Measurements from ENCODE around the gene RHPN2. TPM values are rescaled to one million over a fixed set of nuclear protein-coding genes. Genes with fewer than 3 reads are reported as not detected.
"Not testable (repeated sequence)": the region's sequence is repeated elsewhere in the genome, so short reads cannot be mapped to it uniquely, and the experiment has no call there.

RHPN2 gene
- total and polyA plus RNA-seq, 2 donors from 2014 or later = 13.5 to 50.3 TPM

GRCh38 chr19:32988724-32989123, 76.0 kb downstream of the RHPN2 start:
- H3K9me3 ChIP-seq (ENCODE audit: control insufficient read depth in 2 of 3, insufficient read depth in 1 of 3, low read length in 3 of 3) = no peaks in the 10 kb centered on the region
- intact Hi-C loops (cut with DNase I) = no loop called here
- H3K4me1 ChIP-seq (ENCODE audit: control insufficient read depth in 2 of 3, insufficient read depth in 2 of 3, low read depth in 1 of 3, low read length in 3 of 3) = no peaks in the 10 kb centered on the region
- H3K4me3 ChIP-seq (ENCODE audit: low read length in 3 of 3) = no peak overlapping the region
- DNase-seq (no peak), FAIRE-seq (no peak)
- peaks cover 0 to 7% (median 6%) of the 10 kb centered on the region in 3 donors for H3K36me3 ChIP-seq (ENCODE audit: control insufficient read depth in 2 of 3, insufficient read depth in 3 of 3, low read length in 3 of 3)
- TF ChIP-seq CTCF (IDR thresholded peaks at IDR 0.05; ENCODE audit: borderline replicate concordance, extremely low read depth, insufficient read depth) = no peak
- H3K27ac ChIP-seq (ENCODE audit: low read depth in 2 of 2, low read length in 2 of 2) = no peak overlapping the region
- no peak overlapping the region for H3K9ac ChIP-seq (ENCODE audit: low read length in 3 of 3)
- H3K27me3 ChIP-seq (ENCODE audit: control insufficient read depth, insufficient read depth, low read length) = no peaks in the 10 kb centered on the region

DNA sequence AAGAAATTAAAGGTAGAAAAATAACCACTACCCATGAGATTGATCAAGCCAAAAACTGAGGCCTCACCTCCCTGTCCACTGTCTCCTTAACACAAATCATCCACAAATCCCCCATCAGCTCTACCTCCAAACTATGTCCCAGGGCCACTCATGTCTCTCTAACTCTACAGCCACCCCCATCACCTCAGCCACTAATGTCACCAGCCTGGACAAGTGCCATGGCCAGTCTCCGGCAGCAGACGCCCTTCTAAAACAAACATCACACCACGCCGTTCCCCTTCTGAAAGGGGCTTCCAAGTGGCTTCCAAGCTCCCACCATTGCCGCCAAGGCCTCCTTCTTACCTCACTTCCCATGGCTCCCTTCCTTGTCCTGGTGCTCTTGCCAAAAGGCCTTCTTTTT, 76.4 kb downstream of the RHPN2 start:
- H3K4me1 ChIP-seq (ENCODE audit: control insufficient read depth in 2 of 3, insufficient read depth in 2 of 3, low read depth in 1 of 3, low read length in 3 of 3); DNase-seq; H3K9me3 ChIP-seq (ENCODE audit: control insufficient read depth in 2 of 3, insufficient read depth in 1 of 3, low read length in 3 of 3); FAIRE-seq; H3K9ac ChIP-seq (ENCODE audit: low read length in 3 of 3); H3K36me3 ChIP-seq (ENCODE audit: control insufficient read depth in 2 of 3, insufficient read depth in 3 of 3, low read length in 3 of 3); H3K27me3 ChIP-seq (ENCODE audit: control insufficient read depth, insufficient read depth, low read length); intact Hi-C loops (cut with DNase I); H3K4me3 ChIP-seq (ENCODE audit: low read length in 3 of 3); H3K27ac ChIP-seq (ENCODE audit: low read depth in 2 of 2, low read length in 2 of 2): not testable (repeated sequence)

- H3K9me3 ChIP-seq (ENCODE audit: control insufficient read depth in 2 of 3, insufficient read depth in 1 of 3, low read length in 3 of 3); intact Hi-C loops (cut with DNase I); H3K4me3 ChIP-seq (ENCODE audit: low read length in 3 of 3); H3K27ac ChIP-seq (ENCODE audit: low read depth in 2 of 2, low read length in 2 of 2); H3K27me3 ChIP-seq (ENCODE audit: control insufficient read depth, insufficient read depth, low read length); H3K9ac ChIP-seq (ENCODE audit: low read length in 3 of 3); FAIRE-seq; H3K4me1 ChIP-seq (ENCODE audit: control insufficient read depth in 2 of 3, insufficient read depth in 2 of 3, low read depth in 1 of 3, low read length in 3 of 3); H3K36me3 ChIP-seq (ENCODE audit: control insufficient read depth in 2 of 3, insufficient read depth in 3 of 3, low read length in 3 of 3); DNase-seq: not testable (repeated sequence)
Measured at GRCh38 chr19:32982488-32982887, 82.2 kb downstream of the RHPN2 start.

- H3K9me3 ChIP-seq (ENCODE audit: control insufficient read depth in 2 of 3, insufficient read depth in 1 of 3, low read length in 3 of 3); H3K9ac ChIP-seq (ENCODE audit: low read length in 3 of 3); H3K27me3 ChIP-seq (ENCODE audit: control insufficient read depth, insufficient read depth, low read length); intact Hi-C loops (cut with DNase I); H3K4me3 ChIP-seq (ENCODE audit: low read length in 3 of 3); DNase-seq; H3K36me3 ChIP-seq (ENCODE audit: control insufficient read depth in 2 of 3, insufficient read depth in 3 of 3, low read length in 3 of 3); H3K27ac ChIP-seq (ENCODE audit: low read depth in 2 of 2, low read length in 2 of 2); FAIRE-seq; H3K4me1 ChIP-seq (ENCODE audit: control insufficient read depth in 2 of 3, insufficient read depth in 2 of 3, low read depth in 1 of 3, low read length in 3 of 3): not testable (repeated sequence)
Measured at GRCh38 chr19:32979807-32980206, 84.9 kb downstream of the RHPN2 start.

DNA sequence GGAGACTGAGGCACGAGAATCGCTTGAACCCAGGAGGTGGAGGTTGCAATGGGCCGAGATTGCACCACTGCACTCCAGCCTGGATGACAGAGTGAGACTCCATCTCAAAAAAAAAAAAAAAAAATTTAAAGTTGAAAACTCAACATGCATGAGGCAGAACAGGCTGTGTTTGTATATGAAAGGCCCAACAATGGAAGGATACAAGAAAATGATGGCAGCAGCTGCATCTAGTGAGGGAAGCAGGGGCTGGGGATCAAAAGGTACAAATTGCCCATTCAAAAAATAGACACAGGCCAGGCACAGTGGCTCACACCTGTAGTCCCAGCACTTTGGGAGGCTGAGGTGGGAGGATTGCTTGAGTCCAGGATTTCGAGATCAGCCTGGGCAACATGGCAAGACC, 86.9 kb downstream of the RHPN2 start:
- H3K9ac ChIP-seq (ENCODE audit: low read length in 3 of 3); H3K4me1 ChIP-seq (ENCODE audit: control insufficient read depth in 2 of 3, insufficient read depth in 2 of 3, low read depth in 1 of 3, low read length in 3 of 3); DNase-seq; H3K36me3 ChIP-seq (ENCODE audit: control insufficient read depth in 2 of 3, insufficient read depth in 3 of 3, low read length in 3 of 3); FAIRE-seq; H3K4me3 ChIP-seq (ENCODE audit: low read length in 3 of 3); H3K27ac ChIP-seq (ENCODE audit: low read depth in 2 of 2, low read length in 2 of 2); intact Hi-C loops (cut with DNase I); H3K27me3 ChIP-seq (ENCODE audit: control insufficient read depth, insufficient read depth, low read length); H3K9me3 ChIP-seq (ENCODE audit: control insufficient read depth in 2 of 3, insufficient read depth in 1 of 3, low read length in 3 of 3): not testable (repeated sequence)
